KMS-11 (cell line): Measurements from ENCODE around the gene IL32.

ENCODE experiments used
- H2AFZ ChIP-seq: fragments of 200-600 bp; sonication (generic); 2 replicates; pipeline ENCODE4 v1.6.1; 2016; ENCODE audit warnings: antibody characterized with exemption, mixed run types, low read depth
- H3K27ac ChIP-seq: fragments of 200-600 bp; sonication (generic); 2 replicates; pipeline ENCODE4 v1.6.1; 2016; ENCODE audit warnings: mild to moderate bottlenecking, mixed run types
- H3K27me3 ChIP-seq: fragments of 200-600 bp; sonication (generic); 2 replicates; pipeline ENCODE4 v1.6.1; 2017; ENCODE audit warnings: mild to moderate bottlenecking, low read depth, mixed run types, moderate library complexity; ENCODE audit not compliant: insufficient read depth
- H3K36me3 ChIP-seq: fragments of 200-600 bp; sonication (generic); 2 replicates; pipeline ENCODE4 v1.6.1; 2017; ENCODE audit warnings: mild to moderate bottlenecking, mixed run types; ENCODE audit not compliant: insufficient read depth
- H3K4me1 ChIP-seq: fragments of 200-600 bp; sonication (generic); 2 replicates; pipeline ENCODE4 v1.6.1; 2016; ENCODE audit warnings: mild to moderate bottlenecking, low read depth, mixed run types; ENCODE audit not compliant: poor library complexity, severe bottlenecking
- H3K4me2 ChIP-seq: fragments of 200-600 bp; sonication (generic); 2 replicates; pipeline ENCODE4 v1.7.0; 2016; ENCODE audit warnings: mild to moderate bottlenecking, mixed run types
- H3K4me3 ChIP-seq: fragments of 200-600 bp; sonication (generic); IDR thresholded peaks from 2 replicates; pipeline ENCODE4 v1.6.1; 2017; ENCODE audit warnings: low read depth, low read length, mixed read lengths; ENCODE audit not compliant: insufficient read depth
- H3K79me2 ChIP-seq: fragments of 200-600 bp; sonication (generic); 2 replicates; pipeline ENCODE4 v1.6.1; 2016; ENCODE audit warnings: low read depth, mixed run types; ENCODE audit not compliant: insufficient read depth
- H3K9ac ChIP-seq: fragments of 200-600 bp; sonication (generic); 2 replicates; pipeline ENCODE4 v1.6.1; 2016; ENCODE audit warnings: mild to moderate bottlenecking, mixed run types
- H4K20me1 ChIP-seq: fragments of 200-600 bp; sonication (generic); 2 replicates; pipeline ENCODE4 v1.6.1; 2016; ENCODE audit warnings: mild to moderate bottlenecking, mixed run types; ENCODE audit not compliant: insufficient read depth
- TF ChIP-seq, protein P1 (sequence below): fragments of 200-600 bp; sonication (generic); conservative IDR thresholded peaks from 2 replicates; pipeline ENCODE4 v1.6.1; 2017; ENCODE audit warnings: low read depth, mild to moderate bottlenecking, antibody characterized with exemption, low read length, moderate library complexity, mixed read lengths

IL32 gene

DNA sequence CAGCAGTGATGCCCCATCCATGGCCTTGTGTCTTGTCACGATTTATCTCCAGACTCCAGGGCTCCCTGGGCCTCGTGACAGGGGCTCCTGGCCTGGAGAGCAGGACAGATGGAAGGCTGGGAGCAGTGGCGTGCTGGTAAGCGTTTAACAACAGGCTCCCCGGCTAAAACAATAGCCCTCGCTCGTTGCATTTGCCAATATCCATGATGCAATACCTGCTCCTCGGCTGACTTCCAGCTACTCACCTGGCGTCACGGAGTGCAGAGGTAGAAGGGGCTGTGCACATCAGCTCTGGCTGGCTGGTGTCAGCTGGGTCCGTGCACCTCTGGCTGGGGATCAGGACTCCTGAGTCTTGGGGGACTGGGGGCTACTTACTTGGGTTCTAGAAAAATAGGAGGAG lies 27.2 kb upstream of the IL32 start:
- Histone ChIP-seq H3K9ac (no peak overlapping the region), H3K27ac (no peak overlapping the region), H3K4me3 (no peak overlapping the region), H2AFZ (no peak overlapping the region), H3K36me3 (no peaks in the 10 kb centered on the region), H3K27me3 (peaks cover 90% of the 10 kb centered on the region), H3K4me2 (no peak overlapping the region), H3K4me1 (peaks cover 9% of the 10 kb centered on the region), H3K79me2 (no peaks in the 10 kb centered on the region), H4K20me1 (no peaks in the 10 kb centered on the region)
- TF ChIP-seq, protein P1, sequence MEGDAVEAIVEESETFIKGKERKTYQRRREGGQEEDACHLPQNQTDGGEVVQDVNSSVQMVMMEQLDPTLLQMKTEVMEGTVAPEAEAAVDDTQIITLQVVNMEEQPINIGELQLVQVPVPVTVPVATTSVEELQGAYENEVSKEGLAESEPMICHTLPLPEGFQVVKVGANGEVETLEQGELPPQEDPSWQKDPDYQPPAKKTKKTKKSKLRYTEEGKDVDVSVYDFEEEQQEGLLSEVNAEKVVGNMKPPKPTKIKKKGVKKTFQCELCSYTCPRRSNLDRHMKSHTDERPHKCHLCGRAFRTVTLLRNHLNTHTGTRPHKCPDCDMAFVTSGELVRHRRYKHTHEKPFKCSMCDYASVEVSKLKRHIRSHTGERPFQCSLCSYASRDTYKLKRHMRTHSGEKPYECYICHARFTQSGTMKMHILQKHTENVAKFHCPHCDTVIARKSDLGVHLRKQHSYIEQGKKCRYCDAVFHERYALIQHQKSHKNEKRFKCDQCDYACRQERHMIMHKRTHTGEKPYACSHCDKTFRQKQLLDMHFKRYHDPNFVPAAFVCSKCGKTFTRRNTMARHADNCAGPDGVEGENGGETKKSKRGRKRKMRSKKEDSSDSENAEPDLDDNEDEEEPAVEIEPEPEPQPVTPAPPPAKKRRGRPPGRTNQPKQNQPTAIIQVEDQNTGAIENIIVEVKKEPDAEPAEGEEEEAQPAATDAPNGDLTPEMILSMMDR, result no peak

DNA sequence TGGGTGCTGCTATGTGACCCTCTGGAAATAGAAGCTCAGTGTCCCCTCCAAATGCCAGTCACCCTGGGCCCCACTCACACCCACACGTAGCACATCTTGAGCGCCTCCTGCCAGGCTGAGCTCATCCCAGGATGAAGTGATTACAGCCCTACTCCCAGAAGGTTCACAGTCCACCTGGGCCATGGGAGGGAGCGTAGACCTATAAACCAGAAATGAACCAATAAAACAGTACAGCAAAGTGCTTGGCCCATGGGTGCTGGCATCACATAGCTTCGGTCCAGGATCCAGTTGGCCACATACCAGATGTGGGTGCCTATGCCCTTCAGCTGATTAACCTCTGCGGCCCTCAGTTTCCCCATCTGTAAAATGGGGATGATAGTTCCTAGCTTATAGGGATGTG lies 26.5 kb upstream of the IL32 start:
- H3K27ac ChIP-seq, result no peak overlapping the region
- peaks cover 88% of the 10 kb centered on the region for H3K27me3 ChIP-seq
- H3K4me2 ChIP-seq, result no peak overlapping the region
- H4K20me1 ChIP-seq, result no peaks in the 10 kb centered on the region
- H3K9ac ChIP-seq, result no peak overlapping the region
- TF ChIP-seq, protein P1, result no peak
- no peaks in the 10 kb centered on the region for H3K36me3 ChIP-seq
- H3K79me2 ChIP-seq, result no peaks in the 10 kb centered on the region
- H3K4me1 ChIP-seq, result peaks cover 2% of the 10 kb centered on the region
- H3K4me3 ChIP-seq, result no peak overlapping the region
- no peak overlapping the region for H2AFZ ChIP-seq

DNA sequence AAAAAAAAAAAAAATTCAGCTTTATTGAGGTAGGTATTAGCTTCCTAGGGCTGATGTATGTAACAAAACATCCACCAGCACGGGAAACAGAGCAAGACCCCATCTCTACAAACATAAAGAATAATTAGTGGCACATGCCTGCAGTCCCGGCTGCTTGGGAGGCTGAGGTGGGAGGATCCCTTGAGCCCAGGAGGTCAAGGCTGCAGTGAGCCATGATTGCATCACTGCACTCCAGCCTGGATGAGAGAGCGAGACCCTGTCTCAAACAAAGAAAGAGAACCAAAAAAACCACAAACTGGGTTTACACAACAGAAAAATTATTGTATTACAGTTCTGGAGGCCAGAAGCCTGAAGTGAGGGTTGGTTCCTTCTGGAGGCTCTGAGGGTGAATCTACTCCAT lies 23.1 kb upstream of the IL32 start:
- Histone ChIP-seq H3K4me3 (no peak overlapping the region), H3K36me3 (no peaks in the 10 kb centered on the region), H3K79me2 (no peaks in the 10 kb centered on the region), H3K9ac (no peak overlapping the region), H3K4me2 (no peak overlapping the region), H2AFZ (no peak overlapping the region), H3K27me3 (peaks cover 89% of the 10 kb centered on the region), H3K4me1 (no peaks in the 10 kb centered on the region), H3K27ac (no peak overlapping the region), H4K20me1 (no peaks in the 10 kb centered on the region)
- TF ChIP-seq, protein P1, result no peak

DNA sequence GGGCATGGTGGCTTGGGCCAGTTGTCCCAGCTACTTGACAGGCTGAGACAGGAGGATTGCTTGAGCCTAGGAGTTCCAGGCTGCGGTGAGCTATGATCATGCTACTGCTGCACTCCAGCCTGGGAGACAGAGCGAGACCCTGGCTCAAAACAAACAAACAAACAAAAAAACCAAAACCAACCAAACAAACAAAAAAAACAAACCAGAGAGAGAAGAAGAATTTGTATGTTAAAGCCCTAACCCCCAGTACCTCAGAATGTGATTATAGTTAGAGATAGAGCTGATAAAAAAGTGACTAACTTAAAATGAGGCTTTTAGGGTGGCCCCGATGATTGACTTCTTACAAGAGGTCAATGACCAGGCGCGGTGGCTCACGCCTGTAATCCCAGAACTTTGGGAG lies 20.7 kb upstream of the IL32 start:
- Histone ChIP-seq H4K20me1 (no peaks in the 10 kb centered on the region), H3K36me3 (no peaks in the 10 kb centered on the region), H3K27me3 (peaks cover 77% of the 10 kb centered on the region), H3K9ac (no peak overlapping the region), H3K4me2 (no peak overlapping the region), H3K27ac (no peak overlapping the region), H3K4me3 (no peak overlapping the region), H3K79me2 (no peaks in the 10 kb centered on the region), H3K4me1 (no peaks in the 10 kb centered on the region), H2AFZ (no peak overlapping the region)
- TF ChIP-seq, protein P1, result no peak
